Ecto neural progenitor cell (in vitro differentiated cells): ENCODE measurements around the gene SDHAF2.
"Not testable (repeated sequence)": the region's sequence is repeated elsewhere in the genome, so short reads cannot be mapped to it uniquely, and the experiment has no call there.

Experiments used
- DNase-seq: peaks from one replicate; pipeline ENCODE4 v3.0.0-alpha.2; 2018; ENCODE audit warnings: low spot score

The SDHAF2 gene

DNA sequence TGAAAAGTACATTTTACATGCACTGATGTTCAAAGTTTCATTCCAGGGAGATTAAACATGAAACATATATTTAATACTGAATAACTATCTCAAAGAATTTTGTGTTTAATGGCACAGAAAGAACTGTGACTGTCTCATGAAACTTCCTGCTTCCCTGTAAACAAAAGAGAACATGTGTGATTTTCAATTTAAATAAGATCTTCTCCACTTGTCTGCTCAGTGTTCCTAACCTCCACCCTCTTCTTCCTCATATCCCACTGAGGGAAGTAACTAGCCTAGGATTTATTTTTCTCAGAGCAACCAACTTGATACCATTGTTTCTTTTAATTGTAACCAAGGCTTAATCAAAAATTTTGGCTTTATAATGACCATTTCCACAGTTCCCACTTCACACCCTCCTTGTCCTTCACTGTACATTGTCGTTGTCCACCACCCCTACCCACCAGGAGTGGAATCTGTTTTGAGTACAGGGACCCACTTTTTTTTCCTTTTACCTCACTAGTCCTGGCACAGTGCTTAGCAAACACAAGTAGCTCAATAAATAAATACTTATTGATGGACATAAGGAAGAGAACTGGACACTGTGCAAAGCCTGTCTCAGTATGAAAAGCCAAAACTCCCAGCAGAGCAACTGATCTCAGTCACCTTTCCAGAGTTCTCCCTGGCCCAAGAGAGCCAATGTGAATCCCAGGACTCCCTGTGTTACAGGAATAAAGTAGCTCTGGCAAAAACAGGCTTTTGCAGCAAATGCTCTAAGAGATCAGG is 4.4 kb upstream of the SDHAF2 start:
- no peak for DNase-seq

GRCh38 chr11:61429346-61429690 is 606 bp upstream of the SDHAF2 start:
- peak; percentile 89 for DNase-seq

DNA sequence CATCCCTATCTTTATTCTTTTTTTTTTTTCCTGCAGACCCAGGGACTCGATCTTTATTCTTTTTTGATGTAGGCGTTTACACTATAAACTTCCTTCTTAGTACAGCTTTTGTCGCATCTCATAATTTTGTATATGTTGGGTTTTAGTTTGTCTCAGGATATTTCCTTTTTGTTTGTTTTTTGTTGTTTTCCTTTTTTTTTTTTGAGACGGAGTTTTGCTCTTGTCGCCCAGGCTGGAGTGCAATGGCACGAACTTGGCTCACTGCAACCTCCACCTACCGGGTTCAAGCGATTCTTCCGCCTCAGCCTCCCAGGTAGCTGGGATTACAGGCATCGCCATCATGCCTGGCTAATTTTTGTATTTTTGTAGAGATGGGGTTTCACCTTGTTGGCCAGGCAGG is 915 bp downstream of the SDHAF2 start:
- DNase-seq, result not testable (repeated sequence)

- no peak for DNase-seq
Measured at GRCh38 chr11:61437496-61437895, 7.6 kb downstream of the SDHAF2 start.

DNA sequence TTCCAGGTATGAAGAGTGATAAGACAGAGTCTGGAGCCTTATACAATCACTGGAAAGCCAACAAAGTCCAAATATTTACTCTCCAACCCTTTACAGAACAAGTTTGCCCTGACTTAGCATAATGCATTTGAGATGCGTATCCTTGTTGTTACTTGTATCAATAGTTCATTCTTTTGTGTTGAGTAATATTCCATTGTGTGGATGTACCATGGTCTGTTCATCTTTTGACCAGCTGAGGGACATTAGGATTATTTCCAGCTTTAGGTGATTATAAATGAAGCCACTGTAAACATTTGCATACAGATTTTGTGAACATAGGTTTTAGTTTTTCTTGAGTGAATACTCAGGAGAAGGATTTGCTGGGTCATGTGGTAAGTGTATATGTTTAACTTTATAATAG is 9.7 kb downstream of the SDHAF2 start:
- no peak for DNase-seq

- no peak for DNase-seq
Measured at GRCh38 chr11:61442616-61443015, 12.7 kb downstream of the SDHAF2 start.

- no peak for DNase-seq
Measured at GRCh38 chr11:61445516-61445915, 15.6 kb downstream of the SDHAF2 start.

GRCh38 chr11:61446211-61446651 is 16.3 kb downstream of the SDHAF2 start:
- DNase-seq, result peak; percentile 92

- DNase-seq, result no peak
Measured at GRCh38 chr11:61447601-61448551, 18.0 kb downstream of the SDHAF2 start.

GRCh38 chr11:61448552-61448927 is 18.6 kb downstream of the SDHAF2 start:
- no peak for DNase-seq

GRCh38 chr11:61452825-61453224 is 22.9 kb downstream of the SDHAF2 start:
- no peak for DNase-seq

DNA sequence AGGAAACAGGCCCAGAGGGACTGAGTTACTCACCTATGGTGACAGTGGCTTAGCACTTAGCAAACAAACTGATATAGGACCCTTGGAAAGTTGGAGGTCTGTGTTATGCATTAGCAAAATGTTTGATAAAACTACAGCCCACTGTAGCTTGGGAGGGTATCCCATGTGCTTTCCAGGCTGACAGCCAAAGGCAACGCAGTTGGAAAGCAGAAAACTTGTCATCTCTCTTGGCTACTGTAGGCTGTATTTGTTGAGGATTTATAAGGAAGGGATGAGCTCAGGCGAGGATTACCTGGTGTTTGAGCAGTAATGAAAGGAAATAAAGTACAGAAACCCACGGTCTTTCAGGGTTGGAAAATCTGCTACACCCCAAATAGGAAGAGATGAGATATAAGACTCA is 23.8 kb downstream of the SDHAF2 start:
- DNase-seq, result no peak

- no peak for DNase-seq
Measured at GRCh38 chr11:61454520-61454919, 24.6 kb downstream of the SDHAF2 start.

DNA sequence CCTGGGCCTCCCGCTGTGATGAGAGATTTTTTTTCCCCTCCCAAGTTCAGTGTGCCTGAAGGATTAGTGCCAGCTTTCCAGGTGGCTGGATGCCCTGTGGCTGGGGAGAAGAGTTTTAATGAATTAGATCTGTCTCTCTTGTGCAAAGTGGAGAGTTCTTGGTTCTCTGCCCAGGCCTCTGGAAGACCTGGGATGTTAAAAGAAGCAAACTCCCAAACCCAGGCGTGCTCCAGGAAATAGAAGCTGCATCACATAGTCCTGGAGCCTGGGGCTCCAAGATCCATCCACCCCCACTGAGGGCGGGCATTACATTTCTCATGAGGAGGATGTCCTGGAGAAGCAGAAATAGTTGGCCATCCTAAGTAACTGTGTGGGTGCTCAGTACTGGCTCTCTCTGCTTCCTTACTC is 30.6 kb downstream of the SDHAF2 start:
- no peak for DNase-seq

GRCh38 chr11:61460986-61461385 is 31.1 kb downstream of the SDHAF2 start:
- DNase-seq, result no peak

GRCh38 chr11:61467602-61468001 is 37.7 kb downstream of the SDHAF2 start:
- DNase-seq, result not testable (repeated sequence)

DNA sequence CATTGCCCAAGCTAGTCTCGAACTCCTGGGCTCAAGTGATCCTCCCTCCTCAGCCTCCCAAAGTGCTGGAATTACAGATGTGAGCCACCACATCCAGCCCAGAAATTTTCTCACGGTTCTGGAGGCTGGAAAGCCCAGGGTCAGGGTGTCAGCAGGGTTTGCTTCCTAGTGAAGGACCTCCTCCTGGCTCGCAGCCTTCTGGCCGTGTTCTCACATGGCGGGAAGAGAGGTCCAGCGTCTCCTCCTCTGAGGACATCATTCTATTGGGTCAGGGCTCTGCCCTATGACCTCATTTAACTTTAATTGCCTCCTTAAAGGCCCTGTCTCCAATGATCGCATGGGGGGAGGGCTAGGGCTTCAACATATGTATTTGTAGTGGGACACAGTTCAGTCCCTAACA is 38.1 kb downstream of the SDHAF2 start:
- no peak for DNase-seq

DNA sequence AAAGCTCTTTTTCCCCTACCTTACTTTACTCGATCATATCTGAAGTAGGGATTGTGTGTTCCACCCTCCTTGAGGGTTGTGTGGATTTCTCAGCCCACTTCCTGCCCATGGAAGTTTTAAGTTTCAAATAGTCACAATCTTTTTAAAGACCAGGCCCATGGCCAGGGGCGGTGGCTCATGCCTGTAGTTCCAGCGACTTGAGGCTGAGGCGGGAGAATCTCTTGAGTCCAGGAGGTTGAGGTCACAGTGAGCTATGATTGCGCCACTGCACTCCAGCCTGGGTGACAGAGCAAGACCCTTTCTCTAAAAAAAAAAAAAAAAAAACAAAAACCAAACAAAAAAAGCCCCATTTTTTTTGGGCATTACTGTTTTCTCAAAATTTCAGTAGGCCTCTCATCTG is 42.4 kb downstream of the SDHAF2 start:
- DNase-seq, result no peak

- DNase-seq, result no peak
Measured at GRCh38 chr11:61472868-61473267, 42.9 kb downstream of the SDHAF2 start.

- DNase-seq, result no peak
Measured at GRCh38 chr11:61473370-61474012, 43.6 kb downstream of the SDHAF2 start.

DNA sequence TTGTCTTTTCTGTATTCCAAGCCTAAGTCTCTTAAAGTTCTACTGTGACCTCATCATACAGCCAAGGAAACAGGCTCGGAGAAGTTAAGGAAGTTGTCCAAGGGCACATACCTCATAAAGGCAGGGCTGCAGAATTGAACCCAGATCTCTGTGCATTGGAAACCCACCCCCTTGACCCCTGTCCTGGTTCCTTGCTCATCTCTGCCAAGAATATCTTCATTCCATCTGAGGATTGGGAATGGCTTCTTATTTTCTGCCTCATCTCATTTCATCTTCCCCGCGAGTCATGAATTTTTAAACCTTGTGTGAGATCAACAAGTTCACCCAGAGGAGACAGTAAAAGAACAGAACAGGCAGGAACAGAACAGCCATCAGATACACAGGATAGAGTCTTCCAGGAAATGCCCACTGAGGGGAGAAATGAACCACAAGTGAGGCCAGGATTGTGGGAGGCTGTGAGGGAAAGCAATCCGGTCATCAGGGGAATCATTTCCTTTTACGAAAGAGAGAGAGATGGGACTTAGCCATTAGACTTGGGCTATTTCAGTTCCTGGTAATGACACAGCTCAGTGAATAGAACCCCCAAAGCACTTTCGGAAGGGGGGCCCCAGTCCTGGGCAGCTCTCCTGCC is 44.2 kb downstream of the SDHAF2 start:
- no peak for DNase-seq

DNA sequence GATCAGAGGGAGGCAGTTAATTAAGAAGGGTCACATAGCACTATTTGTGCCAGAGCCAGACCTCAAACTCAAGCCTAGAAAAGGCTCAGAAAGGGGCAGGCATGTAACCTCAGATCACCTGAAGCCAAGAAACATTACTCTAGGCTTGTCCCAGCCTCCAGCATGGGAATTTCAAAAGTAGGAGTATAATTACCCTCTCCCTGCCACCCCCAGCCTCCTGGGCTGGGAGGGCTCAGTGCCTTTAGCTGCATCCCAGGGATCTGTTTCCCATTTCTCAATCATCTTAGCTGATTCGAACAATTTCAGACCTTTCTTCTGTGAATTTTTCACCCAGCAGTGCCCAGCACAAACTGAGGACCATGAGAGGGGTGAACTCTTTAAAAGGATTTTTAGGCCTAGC is 45.5 kb downstream of the SDHAF2 start:
- no peak for DNase-seq
